Stimulated activated naive B cell treated with anti-CD40 and anti-IgM and Interleukin-4, amounts not matched to agents 10 μg/mL and 1 μg/mL and 100 μg/mL, for 72 hours (primary cell): ENCODE measurements around the gene RNFT2.
A peak's percentile ranks its signal among the peaks of the same experiment; 100 is the strongest.
"Not testable (repeated sequence)": the region's sequence is repeated elsewhere in the genome, so short reads cannot be mapped to it uniquely, and the experiment has no call there.

Experiments
- ATAC-seq, 2 donors: fragments of 150-1000 bp; cut with Tn5 transposase; replicated peaks; 2 replicates each; pipeline ENCODE4 v1.10.0; 2021; ENCODE audit warnings: moderate library complexity in 1 of 2
- DNase-seq: peaks from one replicate; pipeline ENCODE4 v3.0.0; 2021
- H3K27ac Mint-ChIP-seq: one replicate; pipeline ENCODE4 v1.8.0; 2022; ENCODE audit warnings: mild to moderate bottlenecking, mixed read lengths
- H3K27me3 Mint-ChIP-seq, 2 donors: one replicate each; pipeline ENCODE4 v1.8.0; 2022; ENCODE audit warnings: mixed read lengths in 2 of 2
- H3K36me3 Mint-ChIP-seq, 2 donors: one replicate each; pipeline ENCODE4 v1.8.0; 2022; ENCODE audit warnings: mixed read lengths in 2 of 2, mild to moderate bottlenecking in 1 of 2
- H3K4me1 Mint-ChIP-seq, 2 donors: one replicate each; pipeline ENCODE4 v1.8.0; 2022; ENCODE audit warnings: mixed read lengths in 2 of 2, mild to moderate bottlenecking in 1 of 2
- H3K4me3 Mint-ChIP-seq, 2 donors: one replicate each; pipeline ENCODE4 v1.8.0; 2022; ENCODE audit warnings: mild to moderate bottlenecking in 2 of 2, mixed read lengths in 2 of 2, moderate library complexity in 1 of 2
- H3K9me3 Mint-ChIP-seq, 2 donors: one replicate each; pipeline ENCODE4 v1.8.0; 2022; ENCODE audit warnings: mixed read lengths in 2 of 2, mild to moderate bottlenecking in 1 of 2

Gene RNFT2

GRCh38 chr12:116718655-116719454, 19.3 kb upstream of the RNFT2 start:
- H3K36me3 Mint-ChIP-seq: peaks cover 21 to 57% of the 10 kb centered on the region in 2 donors
- H3K9me3 Mint-ChIP-seq: no peaks in the 10 kb centered on the region
- no peak for ATAC-seq
- H3K4me3 Mint-ChIP-seq: no peak overlapping the region
- H3K27ac Mint-ChIP-seq: peak overlapping the region; percentile 37
- H3K27me3 Mint-ChIP-seq: no peaks in the 10 kb centered on the region
- peaks cover 10 to 16% of the 10 kb centered on the region in 2 donors for H3K4me1 Mint-ChIP-seq
- no peak for DNase-seq

- H3K36me3 Mint-ChIP-seq: peaks cover 19 to 51% of the 10 kb centered on the region in 2 donors
- H3K9me3 Mint-ChIP-seq: no peaks in the 10 kb centered on the region
- no peaks in the 10 kb centered on the region for H3K27me3 Mint-ChIP-seq
- DNase-seq: no peak
- no peak overlapping the region for H3K27ac Mint-ChIP-seq
- peaks cover 14 to 18% of the 10 kb centered on the region in 2 donors for H3K4me1 Mint-ChIP-seq
- ATAC-seq: no peak
- H3K4me3 Mint-ChIP-seq: no peak overlapping the region
These were observed 18.2 kb upstream of the RNFT2 start for GRCh38 chr12:116719731-116720528.

- no peak for ATAC-seq
- Mint-ChIP-seq H3K4me3 (no peak overlapping the region), H3K36me3 (peaks cover 7 to 30% of the 10 kb centered on the region in 2 donors)
These were observed 15.9 kb upstream of the RNFT2 start for GRCh38 chr12:116722245-116722644.

GRCh38 chr12:116726694-116727093, 11.4 kb upstream of the RNFT2 start:
- DNase-seq (no peak), ATAC-seq (no peak)
- peaks cover 8 to 29% of the 10 kb centered on the region in 2 donors for H3K36me3 Mint-ChIP-seq
- peaks cover 17 to 23% of the 10 kb centered on the region in 2 donors for H3K4me1 Mint-ChIP-seq
- H3K4me3 Mint-ChIP-seq: no peak overlapping the region
- H3K27me3 Mint-ChIP-seq: no peaks in the 10 kb centered on the region
- H3K27ac Mint-ChIP-seq: no peak overlapping the region
- H3K9me3 Mint-ChIP-seq: no peaks in the 10 kb centered on the region

More at GRCh38 chr12:116722245-116722644, 15.9 kb upstream of the RNFT2 start:
- no peak overlapping the region for H3K27ac Mint-ChIP-seq
- H3K27me3 Mint-ChIP-seq: no peaks in the 10 kb centered on the region
- H3K4me1 Mint-ChIP-seq: peaks cover 19 to 22% of the 10 kb centered on the region in 2 donors
- H3K9me3 Mint-ChIP-seq: no peaks in the 10 kb centered on the region
- no peak for DNase-seq

GRCh38 chr12:116727261-116727660, 10.9 kb upstream of the RNFT2 start:
- no peaks in the 10 kb centered on the region for H3K9me3 Mint-ChIP-seq
- no peak for DNase-seq
- H3K4me3 Mint-ChIP-seq: no peak overlapping the region
- peaks cover 19 to 23% of the 10 kb centered on the region in 2 donors for H3K4me1 Mint-ChIP-seq
- no peak overlapping the region for H3K27ac Mint-ChIP-seq
- no peaks in the 10 kb centered on the region for H3K27me3 Mint-ChIP-seq
- H3K36me3 Mint-ChIP-seq: peaks cover 8 to 27% of the 10 kb centered on the region in 2 donors
- no peak for ATAC-seq

GRCh38 chr12:116727891-116728290, 10.2 kb upstream of the RNFT2 start:
- H3K9me3 Mint-ChIP-seq: no peaks in the 10 kb centered on the region
- H3K4me1 Mint-ChIP-seq: peaks cover 18 to 23% of the 10 kb centered on the region in 2 donors
- no peak overlapping the region for H3K4me3 Mint-ChIP-seq
- no peak overlapping the region for H3K27ac Mint-ChIP-seq
- H3K36me3 Mint-ChIP-seq: peaks cover 7 to 24% of the 10 kb centered on the region in 2 donors
- no peak for DNase-seq
- no peak for ATAC-seq
- H3K27me3 Mint-ChIP-seq: no peaks in the 10 kb centered on the region

- DNase-seq (no peak), ATAC-seq (no peak)
- H3K4me3 Mint-ChIP-seq: no peak overlapping the region
- H3K27me3 Mint-ChIP-seq: no peaks in the 10 kb centered on the region
- peaks cover 15 to 35% of the 10 kb centered on the region in 2 donors for H3K36me3 Mint-ChIP-seq
- peaks cover 25 to 33% of the 10 kb centered on the region in 2 donors for H3K4me1 Mint-ChIP-seq
- H3K9me3 Mint-ChIP-seq: no peaks in the 10 kb centered on the region
- H3K27ac Mint-ChIP-seq: no peak overlapping the region
These were observed 6.3 kb upstream of the RNFT2 start for GRCh38 chr12:116731801-116732200.

- no peak overlapping the region for H3K4me3 Mint-ChIP-seq
- H3K9me3 Mint-ChIP-seq: no peaks in the 10 kb centered on the region
- H3K4me1 Mint-ChIP-seq: peaks cover 23 to 40% of the 10 kb centered on the region in 2 donors
- peaks cover 11 to 25% of the 10 kb centered on the region in 2 donors for H3K36me3 Mint-ChIP-seq
- no peaks in the 10 kb centered on the region for H3K27me3 Mint-ChIP-seq
- DNase-seq: no peak
- no peak for ATAC-seq
- H3K27ac Mint-ChIP-seq: no peak overlapping the region
These were observed 3.9 kb upstream of the RNFT2 start for GRCh38 chr12:116734156-116734768.

- no peaks in the 10 kb centered on the region for H3K27me3 Mint-ChIP-seq
- H3K4me3 Mint-ChIP-seq: peak overlapping the region in 1 of 2 donors; percentile 1
- ATAC-seq (no peak), DNase-seq (no peak)
- peaks cover 23 to 41% of the 10 kb centered on the region in 2 donors for H3K4me1 Mint-ChIP-seq
- H3K27ac Mint-ChIP-seq: no peak overlapping the region
- peaks cover 11 to 21% of the 10 kb centered on the region in 2 donors for H3K36me3 Mint-ChIP-seq
- no peaks in the 10 kb centered on the region for H3K9me3 Mint-ChIP-seq
These were observed 3.0 kb upstream of the RNFT2 start for GRCh38 chr12:116735084-116735483.

GRCh38 chr12:116735951-116736599, 2.0 kb upstream of the RNFT2 start:
- Mint-ChIP-seq H3K4me1 (peaks cover 23 to 41% of the 10 kb centered on the region in 2 donors), H3K27me3 (no peaks in the 10 kb centered on the region), H3K27ac (no peak overlapping the region), H3K36me3 (peaks cover 11 to 21% of the 10 kb centered on the region in 2 donors), H3K4me3 (peak overlapping the region; percentile 91 to 99), H3K9me3 (no peaks in the 10 kb centered on the region)
- ATAC-seq (no peak), DNase-seq (no peak)

- Mint-ChIP-seq H3K36me3 (peaks cover 14 to 21% of the 10 kb centered on the region in 2 donors), H3K27ac (peak overlapping the region; percentile 97), H3K4me3 (peak overlapping the region; percentile 91 to 99), H3K9me3 (no peaks in the 10 kb centered on the region), H3K27me3 (no peaks in the 10 kb centered on the region), H3K4me1 (peaks cover 21 to 41% of the 10 kb centered on the region in 2 donors)
- no peak for ATAC-seq
- no peak for DNase-seq
These were observed 947 bp upstream of the RNFT2 start for GRCh38 chr12:116736962-116737773.

- peaks cover 17 to 37% of the 10 kb centered on the region in 2 donors for H3K4me1 Mint-ChIP-seq
- no peak for DNase-seq
- H3K4me3 Mint-ChIP-seq: no peak overlapping the region
- peaks cover 12 to 14% of the 10 kb centered on the region in 2 donors for H3K36me3 Mint-ChIP-seq
- no peaks in the 10 kb centered on the region for H3K9me3 Mint-ChIP-seq
- no peaks in the 10 kb centered on the region for H3K27me3 Mint-ChIP-seq
- no peak overlapping the region for H3K27ac Mint-ChIP-seq
- ATAC-seq: no peak
These were observed 1.3 kb downstream of the RNFT2 start for GRCh38 chr12:116739381-116739887.

- ATAC-seq, H3K9me3 Mint-ChIP-seq, DNase-seq, H3K27me3 Mint-ChIP-seq, H3K4me3 Mint-ChIP-seq, H3K36me3 Mint-ChIP-seq, H3K27ac Mint-ChIP-seq: not testable (repeated sequence)
- peaks cover 2 to 12% of the 10 kb centered on the region in 2 donors for H3K4me1 Mint-ChIP-seq
These were observed 4.7 kb downstream of the RNFT2 start for GRCh38 chr12:116742787-116743186.
